PC-3 (cell line): Measurements from ENCODE around the gene GOLGA8T.
"Not testable (repeated sequence)": the region's sequence is repeated elsewhere in the genome, so short reads cannot be mapped to it uniquely, and the experiment has no call there.

Source experiments
- EZH2phosphoT487 ChIP-seq: fragments of 300-600 bp; sonication (generic); IDR thresholded peaks from 2 replicates; pipeline ENCODE4 v1.6.1; 2018; ENCODE audit warnings: mild to moderate bottlenecking, antibody characterized with exemption, low read length, borderline replicate concordance
- TF ChIP-seq, protein P1 (sequence below): fragments of 300-600 bp; sonication (generic); conservative IDR thresholded peaks from 2 replicates; pipeline ENCODE4 v1.5.1; 2017; ENCODE audit warnings: antibody characterized with exemption, low read depth, mild to moderate bottlenecking, low read length

DNA sequence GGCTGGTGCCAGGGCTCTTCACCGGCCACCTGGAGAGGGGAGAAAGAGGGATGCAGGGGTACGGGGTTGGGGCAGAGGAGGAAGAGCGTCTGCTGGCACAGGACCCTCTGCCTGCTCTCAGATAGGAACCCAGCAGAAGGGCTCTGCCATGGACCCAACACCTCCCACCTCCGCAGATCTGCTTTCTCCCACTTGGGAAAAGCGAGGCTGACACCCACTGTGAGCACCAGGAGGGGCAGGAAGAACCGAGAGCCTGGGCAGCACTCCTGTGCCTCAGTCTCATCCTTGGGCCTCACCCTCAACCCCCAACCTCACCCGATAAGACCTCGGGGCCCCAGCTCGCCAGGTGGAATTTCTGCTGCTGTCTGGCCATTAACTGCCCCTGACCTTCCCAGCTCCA is 58.0 kb downstream of the GOLGA8T start:
- TF ChIP-seq, protein P1, sequence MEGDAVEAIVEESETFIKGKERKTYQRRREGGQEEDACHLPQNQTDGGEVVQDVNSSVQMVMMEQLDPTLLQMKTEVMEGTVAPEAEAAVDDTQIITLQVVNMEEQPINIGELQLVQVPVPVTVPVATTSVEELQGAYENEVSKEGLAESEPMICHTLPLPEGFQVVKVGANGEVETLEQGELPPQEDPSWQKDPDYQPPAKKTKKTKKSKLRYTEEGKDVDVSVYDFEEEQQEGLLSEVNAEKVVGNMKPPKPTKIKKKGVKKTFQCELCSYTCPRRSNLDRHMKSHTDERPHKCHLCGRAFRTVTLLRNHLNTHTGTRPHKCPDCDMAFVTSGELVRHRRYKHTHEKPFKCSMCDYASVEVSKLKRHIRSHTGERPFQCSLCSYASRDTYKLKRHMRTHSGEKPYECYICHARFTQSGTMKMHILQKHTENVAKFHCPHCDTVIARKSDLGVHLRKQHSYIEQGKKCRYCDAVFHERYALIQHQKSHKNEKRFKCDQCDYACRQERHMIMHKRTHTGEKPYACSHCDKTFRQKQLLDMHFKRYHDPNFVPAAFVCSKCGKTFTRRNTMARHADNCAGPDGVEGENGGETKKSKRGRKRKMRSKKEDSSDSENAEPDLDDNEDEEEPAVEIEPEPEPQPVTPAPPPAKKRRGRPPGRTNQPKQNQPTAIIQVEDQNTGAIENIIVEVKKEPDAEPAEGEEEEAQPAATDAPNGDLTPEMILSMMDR, result not testable (repeated sequence)
- not testable (repeated sequence) for TF ChIP-seq EZH2phosphoT487
